D721Med (cell line): ENCODE data around the gene ZBTB42.

Source experiments
- DNase-seq: peaks from one replicate; pipeline ENCODE4 v3.0.0; 2011; ENCODE audit warnings: low spot score; ENCODE audit not compliant: insufficient read length
- FAIRE-seq: peaks from 2 replicates; lab custom pipeline; 2011; peaks lifted over from hg19 to GRCh38; lab: Jason Lieb, UNC
- TF ChIP-seq, protein P1 (sequence below): IDR thresholded peaks from 2 replicates; pipeline ENCODE4 v1.5.1; 2012; ENCODE audit warnings: mild to moderate bottlenecking, control low read depth; ENCODE audit not compliant: insufficient read depth; ENCODE audit errors: missing control alignments

The ZBTB42 gene

DNA sequence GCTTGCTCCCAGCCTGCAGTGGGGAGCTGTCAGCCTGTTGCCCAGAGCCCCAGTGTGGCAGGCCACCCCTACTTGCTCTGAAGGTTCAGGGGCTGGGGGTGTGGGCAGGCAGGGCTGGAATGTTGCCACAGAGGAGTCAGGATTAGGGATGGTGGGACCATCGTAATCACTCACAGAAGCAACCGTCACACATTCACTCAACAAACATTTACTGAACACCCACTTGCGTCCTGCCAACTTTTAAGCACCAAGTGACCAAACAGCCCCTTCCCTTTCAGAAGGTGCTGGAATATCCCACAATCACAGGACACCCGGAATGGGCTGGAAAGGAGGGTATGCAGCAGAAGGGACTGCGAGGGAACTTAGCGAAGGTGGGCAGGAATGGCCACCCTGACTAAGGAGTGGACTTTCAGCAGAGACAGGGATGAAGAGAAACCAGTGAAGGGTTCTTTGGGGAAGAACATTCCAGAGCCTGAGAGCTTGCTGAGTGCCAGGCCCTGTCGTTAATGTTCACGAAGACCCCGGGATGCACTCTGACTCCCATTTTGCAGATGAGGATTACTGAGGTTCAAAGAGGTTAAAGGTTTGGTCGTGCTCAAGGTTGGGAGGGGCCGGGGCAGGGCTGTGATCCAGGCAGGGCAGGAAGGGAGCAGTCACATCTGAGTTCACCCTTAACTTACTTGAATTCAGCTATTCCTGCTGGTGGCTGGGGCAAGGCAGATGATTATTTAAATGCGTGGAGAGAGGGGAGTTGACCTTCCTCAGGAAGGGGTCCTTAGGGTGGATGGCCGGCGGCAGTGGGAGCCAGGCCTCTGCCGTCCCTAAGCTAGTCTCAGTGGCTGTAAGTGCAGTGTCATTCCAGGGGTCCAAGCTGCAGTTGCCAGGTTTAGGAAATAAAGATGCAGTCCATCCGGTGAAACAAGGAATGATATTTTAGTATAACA lies 2.3 kb upstream of the ZBTB42 start:
- TF ChIP-seq, protein P1, sequence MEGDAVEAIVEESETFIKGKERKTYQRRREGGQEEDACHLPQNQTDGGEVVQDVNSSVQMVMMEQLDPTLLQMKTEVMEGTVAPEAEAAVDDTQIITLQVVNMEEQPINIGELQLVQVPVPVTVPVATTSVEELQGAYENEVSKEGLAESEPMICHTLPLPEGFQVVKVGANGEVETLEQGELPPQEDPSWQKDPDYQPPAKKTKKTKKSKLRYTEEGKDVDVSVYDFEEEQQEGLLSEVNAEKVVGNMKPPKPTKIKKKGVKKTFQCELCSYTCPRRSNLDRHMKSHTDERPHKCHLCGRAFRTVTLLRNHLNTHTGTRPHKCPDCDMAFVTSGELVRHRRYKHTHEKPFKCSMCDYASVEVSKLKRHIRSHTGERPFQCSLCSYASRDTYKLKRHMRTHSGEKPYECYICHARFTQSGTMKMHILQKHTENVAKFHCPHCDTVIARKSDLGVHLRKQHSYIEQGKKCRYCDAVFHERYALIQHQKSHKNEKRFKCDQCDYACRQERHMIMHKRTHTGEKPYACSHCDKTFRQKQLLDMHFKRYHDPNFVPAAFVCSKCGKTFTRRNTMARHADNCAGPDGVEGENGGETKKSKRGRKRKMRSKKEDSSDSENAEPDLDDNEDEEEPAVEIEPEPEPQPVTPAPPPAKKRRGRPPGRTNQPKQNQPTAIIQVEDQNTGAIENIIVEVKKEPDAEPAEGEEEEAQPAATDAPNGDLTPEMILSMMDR, result no peak
- FAIRE-seq (no peak), DNase-seq (no peak)

- FAIRE-seq, result no peak
Measured at GRCh38 chr14:104799244-104800014, 1.5 kb upstream of the ZBTB42 start.

GRCh38 chr14:104800015-104800770 lies 708 bp upstream of the ZBTB42 start:
- FAIRE-seq, result no peak
- peak; percentile 79 for DNase-seq
- TF ChIP-seq, protein P1, result no peak

More at GRCh38 chr14:104799244-104800014, 1.5 kb upstream of the ZBTB42 start:
- TF ChIP-seq, protein P1, result peak; percentile 20
- DNase-seq, result no peak

DNA sequence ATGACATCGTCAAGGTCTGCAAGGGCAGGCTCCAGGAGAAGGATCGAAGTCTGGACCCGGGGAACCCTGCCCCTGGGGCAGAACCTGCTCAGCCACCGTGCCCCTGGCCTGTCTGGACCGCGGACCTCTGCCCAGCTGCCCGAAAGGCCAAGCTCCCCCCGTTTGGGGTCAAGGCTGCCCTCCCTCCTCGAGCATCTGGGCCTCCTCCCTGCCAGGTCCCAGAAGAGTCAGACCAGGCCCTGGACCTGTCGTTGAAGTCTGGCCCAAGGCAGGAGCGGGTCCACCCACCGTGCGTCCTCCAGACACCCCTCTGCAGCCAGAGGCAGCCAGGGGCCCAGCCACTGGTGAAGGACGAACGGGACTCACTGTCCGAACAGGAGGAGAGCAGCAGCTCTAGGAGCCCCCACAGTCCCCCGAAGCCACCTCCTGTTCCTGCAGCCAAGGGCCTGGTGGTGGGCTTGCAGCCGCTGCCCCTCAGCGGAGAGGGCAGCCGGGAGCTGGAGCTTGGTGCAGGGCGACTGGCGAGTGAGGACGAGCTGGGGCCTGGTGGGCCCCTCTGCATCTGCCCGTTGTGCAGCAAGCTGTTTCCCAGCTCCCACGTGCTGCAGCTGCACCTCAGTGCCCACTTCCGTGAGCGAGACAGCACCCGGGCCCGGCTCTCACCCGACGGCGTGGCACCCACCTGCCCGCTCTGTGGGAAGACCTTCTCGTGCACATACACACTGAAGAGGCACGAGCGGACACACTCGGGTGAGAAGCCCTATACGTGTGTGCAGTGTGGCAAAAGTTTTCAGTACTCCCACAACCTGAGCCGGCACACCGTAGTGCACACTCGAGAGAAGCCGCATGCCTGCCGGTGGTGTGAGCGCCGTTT lies 856 bp downstream of the ZBTB42 start:
- TF ChIP-seq, protein P1, result no peak
- DNase-seq (no peak), FAIRE-seq (no peak)

- DNase-seq (no peak), FAIRE-seq (no peak)
- TF ChIP-seq, protein P1, result no peak
Measured at GRCh38 chr14:104802394-104803184, 1.7 kb downstream of the ZBTB42 start.
